HG03342 (cell line): ENCODE data around the gene PTGES2.

ENCODE experiments used
- ATAC-seq: cut with Tn5 transposase; IDR thresholded peaks from one replicate; pipeline ENCODE4 v1.9.1; 2021; ENCODE audit warnings: mild to moderate bottlenecking, moderate library complexity; ENCODE audit not compliant: unreplicated experiment

Gene PTGES2

GRCh38 chr9:128127568-128127989 is at the start of gene PTGES2:
PTGES2 (minus strand) TSS chr9:128127729; CDS start chr9:128127717, 12 bp downstream.
- ATAC-seq = peak; percentile 53

GRCh38 chr9:128175726-128176125 is 48.2 kb upstream of the PTGES2 start:
- ATAC-seq = no peak

GRCh38 chr9:128175102-128175563 is 47.6 kb upstream of the PTGES2 start:
- ATAC-seq = no peak

- ATAC-seq = no peak
Measured at GRCh38 chr9:128174062-128174461, 46.5 kb upstream of the PTGES2 start.

GRCh38 chr9:128169925-128170324 is 42.4 kb upstream of the PTGES2 start:
- ATAC-seq = no peak

- no peak for ATAC-seq
Measured at GRCh38 chr9:128169492-128169891, 42.0 kb upstream of the PTGES2 start.

GRCh38 chr9:128168731-128169308 is 41.3 kb upstream of the PTGES2 start:
- no peak for ATAC-seq

- no peak for ATAC-seq
Measured at GRCh38 chr9:128167209-128167608, 39.7 kb upstream of the PTGES2 start.

GRCh38 chr9:128166169-128166568 is 38.6 kb upstream of the PTGES2 start:
- no peak for ATAC-seq

GRCh38 chr9:128164307-128164885 is 36.9 kb upstream of the PTGES2 start:
- ATAC-seq = no peak

- no peak for ATAC-seq
Measured at GRCh38 chr9:128163523-128164306, 36.2 kb upstream of the PTGES2 start.

- no peak for ATAC-seq
Measured at GRCh38 chr9:128163027-128163515, 35.5 kb upstream of the PTGES2 start.

GRCh38 chr9:128162215-128163026 is 34.9 kb upstream of the PTGES2 start:
- no peak for ATAC-seq

GRCh38 chr9:128161215-128161902 is 33.8 kb upstream of the PTGES2 start:
- no peak for ATAC-seq

- ATAC-seq = peak; percentile 9
Measured at GRCh38 chr9:128160603-128160987, 33.1 kb upstream of the PTGES2 start.

GRCh38 chr9:128159784-128160602 is 32.5 kb upstream of the PTGES2 start, which contains the start of gene BBLN:
BBLN (plus strand) TSS chr9:128160265; CDS start chr9:128160408, 143 bp downstream.
- peak; percentile 68 for ATAC-seq

GRCh38 chr9:128159522-128159783 is 31.9 kb upstream of the PTGES2 start:
- no peak for ATAC-seq

GRCh38 chr9:128155736-128156500 is 28.4 kb upstream of the PTGES2 start:
- no peak for ATAC-seq
